Middle frontal gyrus (tissue), 1 donor: ENCODE measurements around the gene BEGAIN.

ENCODE experiments used
- DNase-seq: peaks from one replicate; pipeline ENCODE4 v3.0.0-alpha.2; 2015; ENCODE audit warnings: low spot score; ENCODE audit errors: extremely low spot score

BEGAIN gene

GRCh38 chr14:100615736-100616695 is 28.8 kb upstream of the BEGAIN start:
- DNase-seq, result no peak

DNA sequence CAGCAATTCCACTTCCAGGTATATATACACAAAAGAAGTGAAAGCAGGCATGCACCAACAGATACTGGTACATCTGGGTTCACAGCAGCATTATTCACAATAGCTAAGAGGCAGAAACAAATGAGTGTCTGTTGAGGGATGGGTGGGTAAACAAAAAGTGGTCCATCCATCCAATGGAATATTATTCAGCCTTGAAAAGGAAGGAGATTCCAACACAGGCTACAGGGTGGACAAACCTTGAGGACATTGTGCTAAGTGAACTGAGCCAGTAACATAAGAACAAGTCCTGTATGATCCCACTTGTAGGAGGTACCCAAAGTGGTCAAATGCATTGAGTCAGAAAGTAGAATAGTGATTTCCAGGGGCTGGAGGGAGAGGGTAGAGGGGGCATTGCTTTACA is 27.6 kb upstream of the BEGAIN start:
- DNase-seq, result no peak

DNA sequence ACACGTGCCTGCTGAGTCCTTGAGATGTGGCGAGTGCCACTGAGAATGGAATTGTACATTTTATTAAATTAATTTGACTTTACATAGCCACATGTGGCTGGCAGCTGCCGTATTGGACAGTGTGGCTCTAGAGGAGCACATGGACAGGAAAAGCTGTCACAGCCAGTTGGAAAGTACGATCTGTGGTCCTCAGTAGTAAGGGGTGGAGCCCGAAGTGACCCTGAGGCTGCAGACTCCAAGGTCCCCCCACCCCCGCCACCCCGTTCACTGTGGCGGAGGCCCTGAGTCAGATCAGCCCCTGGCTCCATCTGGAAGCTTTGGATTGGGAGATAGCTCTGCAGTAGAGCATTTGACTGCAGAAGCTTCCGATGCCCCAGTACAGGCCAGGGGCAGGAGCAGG is 25.8 kb upstream of the BEGAIN start:
- no peak for DNase-seq

GRCh38 chr14:100611811-100612480 is 24.7 kb upstream of the BEGAIN start:
- DNase-seq, result no peak

DNA sequence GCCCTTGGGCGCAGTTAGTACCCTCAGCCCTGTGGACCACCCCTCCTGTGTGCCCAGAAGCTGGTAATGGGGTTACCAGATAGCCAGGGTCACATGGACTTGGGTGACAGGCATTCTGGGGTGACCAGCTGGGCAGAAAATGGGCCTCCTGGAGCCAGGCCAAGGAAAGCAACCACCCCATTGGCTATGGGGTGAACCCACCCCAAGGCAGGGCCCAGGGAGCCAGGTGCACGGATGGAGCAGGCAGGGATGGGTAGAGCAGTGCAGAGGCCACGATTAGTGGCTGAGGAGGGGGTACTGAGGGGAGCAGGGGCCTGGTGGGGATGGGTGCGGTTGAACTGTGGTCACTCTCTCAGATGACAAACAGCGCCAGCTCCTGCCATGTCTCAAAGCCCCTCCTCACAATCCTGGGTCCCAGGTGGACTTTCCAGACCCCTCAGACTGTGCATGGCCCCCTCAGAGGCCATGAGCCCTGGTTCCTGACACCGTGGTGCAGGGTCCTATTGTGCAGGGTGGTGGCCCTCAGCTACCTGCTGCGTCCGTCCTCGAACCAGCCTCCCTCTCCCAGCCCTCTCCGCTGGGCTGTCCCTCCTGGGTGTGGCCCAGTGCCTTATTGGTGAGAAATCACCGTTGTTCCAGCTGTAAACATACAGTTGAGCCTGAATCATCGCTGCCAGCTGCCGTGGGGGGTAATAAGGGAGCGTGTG is 23.4 kb upstream of the BEGAIN start:
- DNase-seq, result no peak

DNA sequence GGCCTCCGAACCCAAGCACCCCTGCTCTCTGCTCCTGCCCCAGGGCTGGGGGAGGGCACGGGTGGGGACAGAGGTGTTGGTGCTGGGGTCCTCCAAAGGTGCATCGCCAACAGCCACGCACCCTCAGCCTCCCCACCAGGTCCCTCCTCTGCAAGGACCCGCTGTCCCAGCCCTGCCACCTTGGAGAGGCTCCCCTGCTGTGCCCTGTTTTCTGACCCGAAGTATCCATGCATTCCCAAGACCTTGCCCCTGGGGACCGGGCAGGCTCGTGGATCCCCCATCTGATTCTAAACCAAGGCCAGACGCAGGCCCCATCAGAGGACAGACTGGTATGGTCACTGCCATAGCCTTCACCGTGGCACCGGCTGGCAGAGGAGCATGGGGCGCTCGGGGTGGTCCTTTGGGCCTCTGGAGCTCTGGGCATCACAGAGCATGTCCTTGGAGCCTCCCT is 22.7 kb upstream of the BEGAIN start:
- DNase-seq, result no peak

DNA sequence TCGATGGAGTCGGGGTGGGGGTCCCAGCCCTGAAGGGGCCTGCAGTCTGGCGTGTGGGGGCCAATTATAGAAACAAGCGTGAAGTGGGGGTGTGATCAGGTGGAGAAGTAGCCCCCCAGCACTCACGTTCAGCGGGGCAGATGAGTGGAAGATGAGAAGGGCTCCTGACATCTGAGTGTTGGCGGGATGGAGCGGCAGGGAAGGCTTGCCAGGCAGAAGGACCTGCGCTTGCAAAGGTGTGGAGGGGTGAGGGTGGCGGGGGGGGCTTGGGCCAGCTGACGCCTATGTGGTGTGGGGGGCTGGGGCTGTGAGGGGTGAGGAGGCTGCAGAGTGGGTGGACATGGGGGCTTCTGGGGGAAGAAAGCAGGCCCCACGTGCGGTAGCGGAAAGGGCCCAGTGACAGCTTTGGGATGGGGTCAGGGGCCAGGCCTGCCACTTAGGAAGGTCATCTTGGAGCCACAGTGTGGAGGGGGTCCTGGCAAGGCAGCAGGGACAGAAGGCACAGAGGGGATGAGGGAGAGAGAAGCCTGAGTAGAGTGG is 22.2 kb upstream of the BEGAIN start:
- DNase-seq, result no peak

DNA sequence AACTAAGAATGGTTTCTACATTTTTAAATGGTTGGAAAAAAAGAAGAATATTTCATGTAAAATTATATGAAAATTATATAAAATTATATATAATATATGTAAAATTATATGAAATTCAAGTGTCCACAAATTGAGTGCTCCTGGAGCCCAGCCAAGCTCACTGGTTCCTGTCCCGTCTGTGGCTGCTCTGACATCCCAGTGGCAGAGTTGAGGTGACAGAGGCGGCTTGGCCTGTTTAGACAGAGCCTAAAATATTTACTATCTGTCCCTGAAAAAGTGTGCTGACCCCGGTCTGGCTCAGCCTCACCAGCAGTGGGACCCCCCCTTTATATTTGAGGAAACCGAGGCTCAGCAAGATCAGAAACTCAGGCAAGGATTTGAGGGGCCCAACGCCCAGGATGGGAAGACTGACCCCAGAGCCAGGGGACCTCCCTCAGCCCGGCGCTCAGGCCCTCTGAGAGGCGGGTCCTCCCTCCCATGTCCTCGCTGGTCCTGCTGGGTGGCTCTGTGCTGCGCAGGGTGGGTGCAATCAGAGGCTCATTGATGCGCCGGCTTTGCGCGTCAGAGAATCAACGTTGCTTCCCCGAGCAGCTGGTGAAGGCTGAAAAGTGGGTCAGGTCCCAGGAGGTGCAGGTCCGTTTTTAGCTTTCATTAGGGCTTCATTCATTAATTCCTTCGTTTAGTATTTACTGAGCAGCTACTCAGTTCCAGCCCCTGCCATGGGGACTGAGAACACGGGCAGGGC is 21.5 kb upstream of the BEGAIN start:
- no peak for DNase-seq

DNA sequence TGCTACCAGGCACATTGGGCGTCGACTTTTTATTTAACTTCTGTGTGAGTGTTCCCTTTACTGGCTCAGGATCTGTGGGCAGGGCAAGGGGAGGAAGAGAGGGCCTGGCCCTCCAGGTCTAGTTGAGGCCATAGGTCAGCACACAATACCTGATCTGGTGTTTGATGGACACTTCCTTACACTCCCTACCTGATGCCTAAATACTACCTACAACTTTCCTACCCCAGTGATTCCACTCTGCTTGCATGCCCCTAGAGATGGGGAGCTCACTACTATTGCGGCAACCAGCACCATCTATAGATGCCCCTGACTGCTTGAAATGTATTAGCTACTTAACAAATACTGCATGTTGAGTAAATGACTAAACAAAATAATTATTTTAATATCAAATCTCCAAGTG is 20.8 kb upstream of the BEGAIN start:
- no peak for DNase-seq

GRCh38 chr14:100607611-100607956 is 20.4 kb upstream of the BEGAIN start:
- DNase-seq, result no peak

GRCh38 chr14:100606687-100607610 is 19.7 kb upstream of the BEGAIN start:
- DNase-seq, result no peak

GRCh38 chr14:100605706-100606686 is 18.8 kb upstream of the BEGAIN start:
- no peak for DNase-seq

DNA sequence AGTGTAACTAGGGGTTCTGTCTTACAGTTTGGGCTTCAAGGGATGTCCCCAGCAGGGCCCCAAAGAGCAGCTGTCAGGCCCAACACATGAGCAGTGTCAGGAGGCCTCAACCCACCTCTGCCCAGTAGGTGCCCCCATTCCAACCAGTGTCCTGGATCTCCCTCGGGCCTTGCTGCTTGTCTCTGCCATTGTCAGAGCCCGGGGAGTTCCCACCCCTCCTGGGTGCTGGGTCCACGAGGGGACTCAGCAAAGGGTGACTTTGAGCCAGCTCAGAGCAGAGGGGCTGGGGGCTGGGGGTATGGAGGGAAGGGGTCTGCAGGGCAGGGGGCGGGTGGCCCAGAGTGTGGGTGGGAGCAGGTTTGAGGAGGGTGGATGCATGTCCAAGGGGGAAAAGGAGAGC is 18.0 kb upstream of the BEGAIN start:
- DNase-seq, result no peak

DNA sequence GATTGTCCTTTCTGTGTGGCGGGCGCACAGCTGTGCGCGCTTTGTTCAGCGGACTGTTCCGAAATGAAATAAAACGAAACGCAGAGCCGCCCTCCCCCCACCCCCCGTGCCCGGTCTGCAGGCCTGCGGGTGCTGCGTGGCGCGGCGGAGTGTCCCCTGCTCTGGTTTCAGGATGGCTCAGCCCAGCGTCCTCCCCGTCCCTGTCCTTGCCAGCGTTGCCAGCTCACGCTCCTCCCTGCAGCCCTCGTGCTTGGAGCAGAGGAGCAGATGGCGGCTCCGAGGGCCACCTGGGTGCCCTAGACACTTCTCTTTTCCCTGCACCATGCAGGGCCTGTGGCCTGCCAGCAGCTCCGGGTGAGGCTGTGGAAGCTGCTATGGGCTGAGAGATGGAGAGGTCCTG is 17.5 kb upstream of the BEGAIN start:
- DNase-seq, result no peak

GRCh38 chr14:100604121-100604501 is 16.9 kb upstream of the BEGAIN start:
- no peak for DNase-seq

- no peak for DNase-seq
Observed at GRCh38 chr14:100603341-100604120, 16.3 kb upstream of the BEGAIN start.

DNA sequence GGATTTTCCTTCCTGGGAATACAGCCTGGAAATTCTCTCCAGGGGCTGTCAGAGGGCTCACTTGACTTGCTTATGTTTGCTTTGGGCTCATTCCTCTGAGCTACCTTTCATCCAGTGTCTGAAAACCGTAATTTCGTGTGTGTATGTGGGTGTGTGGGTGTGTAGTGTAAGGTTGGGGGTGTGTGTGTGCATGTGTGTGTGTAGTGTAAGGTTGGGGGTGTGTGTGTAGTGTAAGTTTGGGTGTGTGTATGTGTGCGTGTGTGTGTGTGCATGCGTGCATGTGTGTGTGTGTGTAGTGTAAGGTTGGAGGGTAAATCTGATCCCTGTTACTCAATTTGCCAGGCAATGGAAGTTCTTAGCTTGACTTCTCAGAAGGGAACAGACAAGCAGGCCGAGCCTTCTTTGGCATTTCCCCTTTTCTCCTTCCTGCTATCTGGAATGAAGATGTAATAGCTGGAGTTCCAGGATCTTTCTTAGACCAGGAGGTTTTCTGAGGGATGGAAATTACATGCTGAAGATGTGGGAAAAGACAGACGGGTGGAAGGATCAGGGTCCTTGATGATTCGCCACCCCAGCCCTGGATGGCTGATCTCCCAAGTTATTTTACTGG is 15.5 kb upstream of the BEGAIN start:
- DNase-seq, result no peak

DNA sequence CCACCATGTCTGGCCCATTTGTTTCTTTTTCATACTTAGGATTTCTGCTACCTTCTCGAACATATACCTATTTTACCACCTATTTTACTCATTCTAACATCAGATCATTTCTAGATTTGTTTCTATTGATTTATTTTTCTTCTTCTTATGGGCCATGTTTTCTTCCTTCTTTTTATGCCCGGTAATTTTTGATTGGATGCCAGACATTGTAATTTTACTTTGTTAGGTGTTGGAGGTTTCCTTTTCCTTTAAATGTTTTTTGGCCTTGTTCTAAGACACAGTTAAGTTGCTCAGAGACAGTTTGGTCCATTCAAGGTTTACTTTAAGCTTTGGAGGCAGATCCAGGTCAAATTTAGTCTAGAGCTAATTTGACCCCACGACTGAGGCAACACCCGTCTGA is 14.7 kb upstream of the BEGAIN start:
- DNase-seq, result no peak
